DMS153 (cell line): ENCODE measurements around the gene SERF1B.
"Not testable (repeated sequence)": the region's sequence is repeated elsewhere in the genome, so short reads cannot be mapped to it uniquely, and the experiment has no call there.

Source experiments
- DNase-seq: peaks from one replicate; lab custom pipeline; 2025; lab: John Stamatoyannopoulos, UW

SERF1B gene

GRCh38 chr5:70025106-70025844 is at the start of gene SERF1B:
SERF1B (plus strand) TSS chr5:70025251; CDS start chr5:70025452, 201 bp downstream.
- not testable (repeated sequence) for DNase-seq

GRCh38 chr5:69991713-69992112 is 33.3 kb upstream of the SERF1B start:
- not testable (repeated sequence) for DNase-seq

GRCh38 chr5:69995535-69995934 is 29.5 kb upstream of the SERF1B start:
- not testable (repeated sequence) for DNase-seq

GRCh38 chr5:70020660-70021059 is 4.4 kb upstream of the SERF1B start:
- DNase-seq = not testable (repeated sequence)

- DNase-seq = not testable (repeated sequence)
These were observed 744 bp downstream of the SERF1B start for GRCh38 chr5:70025845-70026145.

- DNase-seq = not testable (repeated sequence)
These were observed 6.2 kb downstream of the SERF1B start for GRCh38 chr5:70031204-70031603.

GRCh38 chr5:70041411-70041810 is 16.4 kb downstream of the SERF1B start:
- not testable (repeated sequence) for DNase-seq

GRCh38 chr5:70049790-70050142 is 24.7 kb downstream of the SERF1B start:
- not testable (repeated sequence) for DNase-seq

- DNase-seq = not testable (repeated sequence)
These were observed 31.4 kb downstream of the SERF1B start for GRCh38 chr5:70056289-70056942.

- not testable (repeated sequence) for DNase-seq
These were observed 32.1 kb downstream of the SERF1B start for GRCh38 chr5:70057140-70057539.

- DNase-seq = not testable (repeated sequence)
These were observed 52.6 kb downstream of the SERF1B start for GRCh38 chr5:70077632-70078031.

- not testable (repeated sequence) for DNase-seq
These were observed 63.9 kb downstream of the SERF1B start for GRCh38 chr5:70088907-70089464.

GRCh38 chr5:70091776-70092175 is 66.7 kb downstream of the SERF1B start:
- not testable (repeated sequence) for DNase-seq
